Testis (tissue), 3 donors: ENCODE results near the gene MYO3A. TPM values are rescaled to one million over a fixed set of nuclear protein-coding genes. Genes with fewer than 3 reads are reported as not detected.

Experiments
- DNase-seq: peaks from one replicate; pipeline ENCODE4 v3.0.0-alpha.2; 2019
- H3K27ac ChIP-seq, 2 donors: fragments of 200-600 bp; sonication (generic); one replicate each; pipeline ENCODE4 v1.5.1; 2019
- H3K27me3 ChIP-seq: fragments of 200-600 bp; sonication (generic); one replicate; pipeline ENCODE4 v1.5.1; 2019
- H3K36me3 ChIP-seq: fragments of 200-600 bp; sonication (generic); one replicate; pipeline ENCODE4 v1.5.1; 2017; ENCODE audit warnings: low read depth; ENCODE audit errors: missing control alignments
- H3K4me1 ChIP-seq: fragments of 200-600 bp; sonication (generic); one replicate; pipeline ENCODE4 v1.5.1; 2019
- H3K4me3 ChIP-seq, 2 donors: fragments of 200-600 bp; sonication (generic); one replicate each; pipeline ENCODE4 v1.5.1; 2017 to 2019
- H3K9me3 ChIP-seq: fragments of 200-600 bp; sonication (generic); one replicate; pipeline ENCODE4 v1.5.1; 2017
- CTCF ChIP-seq, 3 experiments: fragments of 450-650 bp in 2 of 3; fragments of 200-600 bp in 1 of 3; sonication (generic) in 1 of 3; IDR thresholded peaks; one replicate each; pipeline ENCODE4 v1.5.1; 2016 to 2019; ENCODE audit warnings: antibody characterized with exemption in 3 of 3, mild to moderate bottlenecking in 2 of 3, moderate library complexity in 1 of 3
- POLR2A ChIP-seq: fragments of 450-650 bp; IDR thresholded peaks from one replicate; pipeline ENCODE4 v1.6.1; 2017; ENCODE audit warnings: antibody characterized with exemption, mild to moderate bottlenecking, moderate library complexity
- WGBS, 2 donors: methylation state at CpG; one replicate each; pipeline ENCODE4 v1.1.5; 2018; 5-methylcytosine and 5-hydroxymethylcytosine counted together
- intact Hi-C: fragments of 100-400 bp; cut with DNase I; formaldehyde crosslinking; loops from one replicate; pipeline ENCODE4 v1.15.1; 2023; ENCODE audit warnings: low total_unique reads
- polyA plus RNA-seq: library from polyadenylated mRNA; stranded (reverse); fragments of 350-450 nt; fragmentation: Illumina TruSeq; extraction: RNeasy Lipid Tissue Mini Kit (QIAGEN cat#74804); gene quantifications from one replicate; pipeline ENCODE4 v1.2.3, GENCODE V29; 2014; ENCODE audit warnings: low read depth, low replicate concordance; ENCODE audit not compliant: insufficient read depth
- total RNA-seq, 2 donors: library from RNA; depleted of rRNA; stranded (reverse); fragments of >200 nt; gene quantifications; one replicate each; pipeline ENCODE4 v1.2.3, GENCODE V29; 2016

MYO3A gene
- total and polyA plus RNA-seq, 3 donors from 2014 or later = 8.7 to 21.1 (median 9.5) TPM

- Histone ChIP-seq H3K27ac (no peak overlapping the region), H3K9me3 (no peaks in the 10 kb centered on the region), H3K27me3 (no peaks in the 10 kb centered on the region), H3K4me1 (no peaks in the 10 kb centered on the region), H3K36me3 (no peaks in the 10 kb centered on the region), H3K4me3 (no peak overlapping the region)
- intact Hi-C loops = no loop called here
- TF ChIP-seq POLR2A (no peak), CTCF (IDR thresholded peaks at IDR 0.05) (no peak)
- no peak for DNase-seq
Observed at GRCh38 chr10:25972631-25973030, 38.6 kb downstream of the MYO3A start.

GRCh38 chr10:25974897-25975459 lies 40.9 kb downstream of the MYO3A start:
- intact Hi-C loops = no loop called here
- H3K36me3 ChIP-seq = no peaks in the 10 kb centered on the region
- DNase-seq = no peak
- 87% methylated on average over 3 of the region's 3 CpGs for WGBS, 2 donors
- H3K27me3 ChIP-seq = no peaks in the 10 kb centered on the region
- no peaks in the 10 kb centered on the region for H3K4me1 ChIP-seq
- H3K4me3 ChIP-seq = no peak overlapping the region
- no peaks in the 10 kb centered on the region for H3K9me3 ChIP-seq
- TF ChIP-seq POLR2A (no peak), CTCF (IDR thresholded peaks at IDR 0.05) (no peak)
- H3K27ac ChIP-seq = no peak overlapping the region

- WGBS, 2 donors = 44 to 93% methylated on average over 1 of the region's 1 CpG
- intact Hi-C loops = no loop called here
- DNase-seq = no peak
- no peak overlapping the region for H3K4me3 ChIP-seq
- H3K4me1 ChIP-seq = no peaks in the 10 kb centered on the region
- TF ChIP-seq CTCF (IDR thresholded peaks at IDR 0.05) (no peak), POLR2A (no peak)
- no peaks in the 10 kb centered on the region for H3K36me3 ChIP-seq
- H3K9me3 ChIP-seq = no peaks in the 10 kb centered on the region
- H3K27me3 ChIP-seq = no peaks in the 10 kb centered on the region
- no peak overlapping the region for H3K27ac ChIP-seq
Observed at GRCh38 chr10:25978771-25979170, 44.7 kb downstream of the MYO3A start.

- intact Hi-C loops = no loop called here
- no peak overlapping the region for H3K4me3 ChIP-seq
- no peaks in the 10 kb centered on the region for H3K27me3 ChIP-seq
- DNase-seq = no peak
- WGBS, 2 donors = 67% methylated on average over 3 of the region's 3 CpGs; no CpG with 5 or more reads in 1 of the 2 donors
- H3K36me3 ChIP-seq = no peaks in the 10 kb centered on the region
- no peaks in the 10 kb centered on the region for H3K9me3 ChIP-seq
- TF ChIP-seq CTCF (IDR thresholded peaks at IDR 0.05) (no peak), POLR2A (no peak)
- no peak overlapping the region for H3K27ac ChIP-seq
- H3K4me1 ChIP-seq = no peaks in the 10 kb centered on the region
Observed at GRCh38 chr10:25982107-25982506, 48.1 kb downstream of the MYO3A start.

- no peaks in the 10 kb centered on the region for H3K27me3 ChIP-seq
- no peaks in the 10 kb centered on the region for H3K36me3 ChIP-seq
- TF ChIP-seq POLR2A (no peak), CTCF (IDR thresholded peaks at IDR 0.05) (no peak)
- no peaks in the 10 kb centered on the region for H3K4me1 ChIP-seq
- no peak overlapping the region for H3K4me3 ChIP-seq
- whole genome bisulfite sequencing, 2 donors = 36 to 73% methylated on average over 2 of the region's 2 CpGs
- intact Hi-C loops = no loop called here
- H3K27ac ChIP-seq = no peak overlapping the region
- H3K9me3 ChIP-seq = no peaks in the 10 kb centered on the region
- no peak for DNase-seq
Observed at GRCh38 chr10:25988583-25988982, 54.6 kb downstream of the MYO3A start.
